ENCODE results near the gene RPS17.

The RPS17 gene

GRCh38 chr15:82540055-82540983 lies at the start of gene RPS17:
Gene RPS17, minus strand, starts transcription at chr15:82540457. Its CDS starts 29 bp downstream, at chr15:82540428.
- DNase-seq (ENCODE audit: low read depth), result peak; percentile 91

- no peak for DNase-seq (ENCODE audit: low read depth)
These were observed 47.5 kb upstream of the RPS17 start for GRCh38 chr15:82587805-82588204.

- no peak for DNase-seq (ENCODE audit: low read depth)
These were observed 44.8 kb upstream of the RPS17 start for GRCh38 chr15:82585072-82585471.

- no peak for DNase-seq (ENCODE audit: low read depth)
These were observed 40.5 kb upstream of the RPS17 start for GRCh38 chr15:82580713-82581112.

GRCh38 chr15:82575335-82575734 lies 35.1 kb upstream of the RPS17 start:
- no peak for DNase-seq (ENCODE audit: low read depth)

GRCh38 chr15:82572986-82573385 lies 32.7 kb upstream of the RPS17 start:
- no peak for DNase-seq (ENCODE audit: low read depth)

GRCh38 chr15:82572311-82572710 lies 32.1 kb upstream of the RPS17 start:
- no peak for DNase-seq (ENCODE audit: low read depth)

GRCh38 chr15:82571722-82572222 lies 31.5 kb upstream of the RPS17 start:
- peak; percentile 59 for DNase-seq (ENCODE audit: low read depth)

- DNase-seq (ENCODE audit: low read depth), result no peak
These were observed 30.7 kb upstream of the RPS17 start for GRCh38 chr15:82570721-82571508.

GRCh38 chr15:82569834-82570233 lies 29.6 kb upstream of the RPS17 start:
- DNase-seq (ENCODE audit: low read depth), result no peak

- DNase-seq (ENCODE audit: low read depth), result no peak
These were observed 28.7 kb upstream of the RPS17 start for GRCh38 chr15:82568986-82569385.

GRCh38 chr15:82567661-82568060 lies 27.4 kb upstream of the RPS17 start:
- DNase-seq (ENCODE audit: low read depth), result no peak

GRCh38 chr15:82566690-82567089 lies 26.4 kb upstream of the RPS17 start:
- DNase-seq (ENCODE audit: low read depth), result no peak

- DNase-seq (ENCODE audit: low read depth), result no peak
These were observed 18.2 kb upstream of the RPS17 start for GRCh38 chr15:82558502-82558901.

- DNase-seq (ENCODE audit: low read depth), result no peak
These were observed 16.2 kb upstream of the RPS17 start for GRCh38 chr15:82556315-82557035.

GRCh38 chr15:82554849-82555248 lies 14.6 kb upstream of the RPS17 start:
- DNase-seq (ENCODE audit: low read depth), result no peak

- no peak for DNase-seq (ENCODE audit: low read depth)
These were observed 14.1 kb upstream of the RPS17 start for GRCh38 chr15:82554351-82554750.

GRCh38 chr15:82553846-82554245 lies 13.6 kb upstream of the RPS17 start:
- no peak for DNase-seq (ENCODE audit: low read depth)

- no peak for DNase-seq (ENCODE audit: low read depth)
These were observed 12.6 kb upstream of the RPS17 start for GRCh38 chr15:82552861-82553260.

- no peak for DNase-seq (ENCODE audit: low read depth)
These were observed 11.5 kb upstream of the RPS17 start for GRCh38 chr15:82551646-82552247.

- no peak for DNase-seq (ENCODE audit: low read depth)
These were observed 9.0 kb upstream of the RPS17 start for GRCh38 chr15:82549199-82549665.

- no peak for DNase-seq (ENCODE audit: low read depth)
These were observed 8.4 kb upstream of the RPS17 start for GRCh38 chr15:82548700-82549099.
